ENCODE data around the gene SPEM2.

Gene SPEM2

DNA sequence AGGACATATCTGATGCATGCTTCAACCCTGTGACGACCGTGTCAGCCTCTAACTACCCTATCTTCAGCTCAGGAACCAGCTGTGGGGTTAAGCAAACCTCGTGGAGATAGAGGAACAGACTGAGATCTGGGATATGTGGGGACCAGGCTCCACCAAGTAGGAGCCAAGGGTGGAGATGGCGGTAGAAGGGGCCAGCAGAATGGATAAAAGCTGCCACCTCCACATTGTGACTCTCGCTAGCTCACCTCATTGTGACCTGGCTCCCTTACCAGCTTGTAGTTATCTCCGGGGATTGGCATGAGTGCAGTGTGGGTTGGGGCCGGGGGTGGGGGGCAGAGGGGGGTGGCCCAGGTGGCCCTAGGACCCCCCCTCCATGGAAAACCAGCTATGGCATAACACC lies at the start of gene SPEM2:
Gene SPEM2 (plus strand): TSS at position 301 of the 400 bp plus-strand sequence. CDS start 73 bp downstream, at position 374.
- DNase-seq = no peak

GRCh38 chr17:7379134-7379533 lies 46.3 kb upstream of the SPEM2 start:
- DNase-seq = no peak

- no peak for DNase-seq
Observed at GRCh38 chr17:7380321-7380720, 45.1 kb upstream of the SPEM2 start.

DNA sequence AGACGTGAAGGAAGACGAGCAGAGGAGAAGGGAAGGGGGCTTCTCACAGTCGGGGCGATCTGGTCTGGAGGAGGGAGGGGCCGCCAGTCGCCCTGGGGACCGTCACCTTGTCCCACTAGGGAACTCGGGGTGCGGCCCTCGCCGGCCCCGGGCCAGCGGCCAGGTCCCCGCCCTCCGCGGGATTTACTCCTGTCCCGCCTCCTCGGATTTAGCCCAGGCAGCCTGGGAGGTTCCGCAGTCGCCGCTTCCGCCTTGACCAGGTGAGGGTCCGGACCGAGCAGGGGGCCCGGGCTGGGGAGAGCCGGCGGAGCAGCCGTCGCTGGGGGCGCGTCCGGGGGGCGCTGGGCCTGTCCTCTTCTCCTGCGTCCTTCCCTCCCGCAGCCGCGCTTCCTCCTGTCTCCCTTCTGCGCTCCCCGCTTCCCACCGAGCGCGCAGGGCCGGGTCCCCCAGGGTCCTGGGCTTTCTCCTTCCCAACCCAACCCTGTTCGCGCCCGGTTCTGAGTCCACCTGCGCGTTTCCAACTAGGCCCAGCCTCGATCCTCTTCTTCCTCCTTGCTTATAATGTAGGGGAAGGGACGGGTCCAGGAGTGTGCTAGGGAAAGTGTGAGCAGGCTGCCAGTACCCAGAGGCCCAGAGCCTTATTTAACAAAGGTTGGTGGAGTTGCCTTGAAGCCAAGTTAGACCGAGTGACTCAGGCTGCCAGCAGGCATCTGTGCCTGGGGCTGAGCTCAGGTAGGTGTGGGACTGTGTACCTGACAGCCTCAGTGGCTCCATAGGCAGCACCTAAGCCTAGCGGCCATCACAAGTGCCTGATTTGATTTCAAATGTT lies 44.3 kb upstream of the SPEM2 start, which contains the start of gene TNK1:
Gene TNK1 (plus strand): TSS at position 235 of the 829 bp plus-strand sequence. CDS start 1,838 bp downstream, outside the sequence.
- DNase-seq = no peak

DNA sequence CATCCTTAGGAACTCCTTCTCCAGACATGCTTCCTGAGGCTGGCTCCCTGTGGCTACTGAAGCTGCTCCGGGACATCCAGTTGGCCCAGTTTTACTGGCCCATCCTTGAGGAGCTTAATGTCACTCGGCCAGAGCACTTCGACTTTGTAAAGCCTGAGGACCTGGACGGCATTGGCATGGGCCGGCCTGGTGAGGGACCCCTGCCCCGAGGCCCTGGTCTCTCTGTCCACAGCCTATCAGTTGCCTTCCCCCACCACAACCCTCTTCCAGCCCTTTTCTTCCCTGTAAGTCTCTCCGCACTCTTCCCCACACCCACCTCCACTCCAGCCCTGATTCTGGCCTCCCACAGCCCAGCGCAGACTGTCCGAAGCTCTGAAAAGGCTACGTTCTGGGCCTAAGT lies 42.5 kb upstream of the SPEM2 start:
- no peak for DNase-seq

DNA sequence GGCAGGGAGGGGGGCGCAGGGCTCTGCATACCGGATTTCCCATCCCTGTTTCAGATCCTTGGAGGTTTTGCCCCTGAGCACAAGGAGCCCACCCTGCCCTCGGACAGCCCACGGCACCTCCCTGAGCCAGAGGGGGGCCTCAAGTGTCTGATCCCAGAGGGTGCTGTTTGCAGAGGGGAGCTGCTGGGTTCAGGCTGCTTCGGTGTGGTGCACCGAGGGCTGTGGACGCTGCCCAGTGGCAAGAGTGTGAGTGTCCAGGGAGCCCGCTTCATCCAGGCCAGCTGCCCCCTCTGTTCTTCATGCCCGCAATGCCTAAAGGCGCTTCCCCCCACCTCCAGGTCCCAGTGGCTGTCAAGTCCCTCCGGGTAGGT lies 42.1 kb upstream of the SPEM2 start:
- DNase-seq = no peak

GRCh38 chr17:7383742-7384488 lies 41.5 kb upstream of the SPEM2 start:
- peak; percentile 86 for DNase-seq

DNA sequence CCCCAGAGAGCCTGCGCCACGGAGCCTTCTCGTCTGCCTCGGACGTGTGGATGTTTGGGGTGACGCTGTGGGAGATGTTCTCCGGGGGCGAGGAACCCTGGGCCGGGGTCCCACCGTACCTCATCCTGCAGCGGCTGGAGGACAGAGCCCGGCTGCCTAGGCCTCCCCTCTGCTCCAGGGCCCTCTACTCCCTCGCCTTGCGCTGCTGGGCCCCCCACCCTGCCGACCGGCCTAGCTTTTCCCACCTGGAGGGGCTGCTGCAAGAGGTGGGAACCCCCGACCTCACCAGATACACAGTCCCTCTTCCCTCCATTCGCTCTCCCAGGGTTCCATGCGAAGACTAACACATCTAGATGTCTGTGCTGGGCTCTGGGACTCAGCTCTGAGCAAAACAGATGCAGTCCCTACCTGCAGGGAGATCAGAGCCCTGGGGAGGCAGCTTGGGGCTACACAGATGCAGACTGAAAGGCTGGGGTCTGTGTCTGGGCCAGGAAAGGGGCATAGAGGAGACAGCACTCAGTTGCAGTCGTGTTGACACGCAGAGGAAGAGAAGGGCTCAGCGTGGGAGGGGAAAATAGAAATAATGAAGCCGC lies 40.8 kb upstream of the SPEM2 start:
- DNase-seq = no peak

GRCh38 chr17:7388856-7389255 lies 36.6 kb upstream of the SPEM2 start:
- DNase-seq = no peak

DNA sequence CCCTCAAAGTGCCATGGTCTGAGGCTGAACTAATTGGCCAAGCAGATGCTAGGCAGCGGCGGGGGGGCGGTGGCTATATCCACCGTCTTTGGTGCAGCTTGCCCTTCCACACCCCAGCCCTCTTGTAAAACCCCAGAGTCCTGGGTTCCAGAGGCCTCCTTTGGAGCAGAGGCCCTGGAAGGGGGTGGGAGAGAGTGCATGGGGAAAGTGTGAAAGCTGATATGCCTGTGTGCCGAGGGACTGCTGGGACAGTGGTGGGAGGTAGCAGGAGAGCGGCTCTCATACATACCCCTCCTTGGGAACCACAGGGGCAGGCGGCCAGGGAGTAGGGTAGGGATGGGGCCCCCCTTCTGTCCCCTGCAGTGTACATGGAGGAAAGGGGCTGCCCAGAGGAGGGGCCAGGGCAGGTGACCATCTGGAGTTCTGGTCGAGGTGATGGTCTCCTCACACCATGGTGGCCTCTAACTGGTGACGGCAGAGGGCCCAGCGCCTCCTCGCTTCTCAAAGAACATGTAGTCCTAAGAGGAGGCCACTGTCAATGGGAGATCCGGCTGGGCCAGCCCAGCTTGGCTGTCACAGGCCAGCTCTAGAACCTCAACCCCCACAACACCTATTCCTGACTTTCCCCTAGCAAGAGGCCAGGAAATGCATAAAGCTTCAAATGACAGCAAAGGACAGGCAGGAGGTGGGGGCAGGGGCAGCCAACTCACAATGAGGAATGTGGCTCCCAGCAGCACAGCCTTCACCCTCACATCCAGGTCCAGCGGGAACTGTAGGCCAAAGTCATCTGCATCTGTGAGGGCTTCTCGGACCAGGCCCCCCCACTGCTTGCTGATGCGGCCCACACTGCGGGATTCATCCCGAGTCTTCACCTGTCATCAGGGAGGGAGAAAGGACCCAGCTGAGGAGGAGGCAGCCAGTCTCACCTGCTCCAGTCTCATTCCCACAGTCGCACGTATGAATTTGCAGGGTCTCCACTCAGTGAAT lies 35.2 kb upstream of the SPEM2 start:
- no peak for DNase-seq

GRCh38 chr17:7391307-7391706 lies 34.1 kb upstream of the SPEM2 start:
- DNase-seq = no peak

DNA sequence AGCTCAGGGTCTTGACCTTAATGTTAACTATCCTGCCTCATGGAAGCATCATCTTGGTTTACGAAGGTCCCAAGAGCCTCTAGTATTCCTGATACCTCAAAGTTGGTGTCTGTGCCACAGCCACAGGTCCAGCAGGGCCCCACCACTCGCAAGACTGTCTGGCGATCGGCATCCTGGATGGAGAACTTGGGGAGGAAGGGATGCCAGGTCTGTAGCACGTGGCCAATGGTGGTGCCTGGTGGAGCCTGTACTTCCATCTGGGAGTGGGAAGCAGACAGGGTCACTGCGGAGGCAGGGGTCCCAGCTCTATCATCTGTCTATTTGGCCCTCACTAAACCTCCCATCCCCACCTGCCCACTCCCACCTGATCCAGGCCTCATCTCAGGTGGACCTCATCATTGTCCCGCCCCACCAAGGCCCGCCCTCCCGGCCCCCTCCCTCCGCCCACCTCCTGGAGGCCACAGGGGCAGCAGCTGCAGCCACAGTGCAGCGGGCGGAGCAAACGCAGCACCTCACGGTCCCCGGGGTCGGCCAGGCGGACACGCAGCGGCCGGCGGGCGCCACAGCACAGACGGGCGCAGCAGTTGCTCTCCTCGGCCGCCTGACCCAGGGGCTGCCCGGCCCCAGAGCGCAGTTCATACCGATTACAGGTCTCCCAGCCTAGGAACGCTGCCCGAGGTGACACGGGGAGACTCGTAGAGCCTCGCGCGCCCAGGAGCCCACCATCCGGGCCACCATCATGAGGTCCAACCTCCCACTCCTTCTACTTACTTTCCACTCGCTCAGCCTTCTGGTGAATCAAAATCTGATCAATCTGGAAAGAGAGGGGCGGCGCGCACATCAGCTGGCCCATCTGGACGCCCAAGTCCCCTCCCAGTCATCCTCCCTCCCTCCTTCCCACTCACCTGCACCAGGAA lies 32.5 kb upstream of the SPEM2 start:
- no peak for DNase-seq

DNA sequence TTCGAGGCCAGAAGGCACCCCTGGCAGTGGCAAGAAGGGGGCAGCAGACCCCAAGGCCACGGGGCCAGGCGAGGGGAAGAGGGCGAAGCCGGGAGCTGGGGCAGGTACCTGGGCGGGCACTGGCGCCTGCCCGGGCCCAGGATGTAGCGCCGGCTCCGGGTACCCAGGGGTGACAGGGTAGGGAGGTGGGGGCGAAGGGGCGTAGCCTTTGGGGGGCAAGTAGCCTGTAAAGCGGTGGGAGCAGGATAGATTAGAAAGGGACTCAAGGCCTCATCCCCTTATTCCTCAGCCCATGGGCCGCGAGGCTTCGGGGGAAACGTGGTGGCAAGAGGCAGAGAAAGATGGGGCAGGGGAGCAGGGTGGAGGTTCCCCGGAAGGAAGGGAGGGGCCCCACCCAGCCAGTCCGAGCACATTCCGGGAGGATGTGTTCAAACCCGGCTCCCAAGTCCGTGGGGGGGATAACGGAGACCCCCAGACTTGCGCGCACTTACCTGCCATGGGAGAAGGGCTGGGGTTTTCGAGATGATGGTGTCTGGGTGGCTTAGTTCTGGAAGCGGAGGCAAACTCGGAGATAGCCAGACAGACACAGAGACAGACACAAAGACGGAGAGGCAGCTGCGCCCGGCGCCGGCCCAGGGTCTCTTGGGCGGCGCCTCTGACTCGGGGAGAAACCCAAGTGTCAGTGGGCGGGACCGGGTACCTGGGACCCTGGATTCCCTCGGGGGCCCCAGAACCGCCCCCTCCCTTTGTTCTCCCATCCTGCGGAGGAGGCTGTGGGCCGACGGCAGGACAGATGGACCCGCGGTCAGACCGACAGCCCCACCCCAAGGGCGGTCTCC lies 31.6 kb upstream of the SPEM2 start:
- DNase-seq = peak; percentile 82

GRCh38 chr17:7394452-7395191 lies 30.8 kb upstream of the SPEM2 start, which contains the start of gene PLSCR3:
Gene PLSCR3, minus strand, starts transcription at chr17:7394525. Its CDS starts 415 bp downstream, at chr17:7394110.
- DNase-seq = peak; percentile 85

DNA sequence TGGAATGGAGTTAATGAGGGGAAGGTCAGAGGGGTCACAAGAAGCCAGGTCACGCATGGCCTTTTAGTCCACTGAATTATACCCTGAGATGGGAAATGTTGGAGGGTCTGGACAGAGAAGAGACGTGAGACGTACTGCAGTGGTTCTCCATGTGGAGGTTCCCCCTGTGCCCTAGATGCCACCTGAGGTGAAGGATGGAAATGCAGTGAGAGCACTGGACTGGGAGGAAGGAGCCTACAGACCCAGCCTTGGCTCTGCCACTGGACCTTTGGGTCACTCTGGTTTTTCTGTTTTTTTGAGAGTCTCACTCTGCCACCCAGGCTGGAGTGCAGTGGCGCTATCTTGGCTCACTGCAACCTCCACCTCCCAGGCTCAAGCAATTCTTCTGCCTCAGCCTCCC lies 29.3 kb upstream of the SPEM2 start:
- DNase-seq = no peak

GRCh38 chr17:7398612-7399011 lies 26.8 kb upstream of the SPEM2 start:
- no peak for DNase-seq

- no peak for DNase-seq
Observed at GRCh38 chr17:7403043-7403726, 22.2 kb upstream of the SPEM2 start.

- no peak for DNase-seq
Observed at GRCh38 chr17:7403727-7403976, 21.8 kb upstream of the SPEM2 start.
